GM18505 (cell line): ENCODE measurements around the gene IFIH1.

Experiments used
- ATAC-seq: cut with Tn5 transposase; IDR thresholded peaks from one replicate; pipeline ENCODE4 v1.9.1; 2021; ENCODE audit not compliant: unreplicated experiment
- POLR2A ChIP-seq: IDR thresholded peaks from 4 replicates; pipeline ENCODE4 v1.6.1; 2011; ENCODE audit warnings: borderline replicate concordance; ENCODE audit not compliant: insufficient read depth, insufficient read length; ENCODE audit errors: extremely low read depth

Gene IFIH1

DNA sequence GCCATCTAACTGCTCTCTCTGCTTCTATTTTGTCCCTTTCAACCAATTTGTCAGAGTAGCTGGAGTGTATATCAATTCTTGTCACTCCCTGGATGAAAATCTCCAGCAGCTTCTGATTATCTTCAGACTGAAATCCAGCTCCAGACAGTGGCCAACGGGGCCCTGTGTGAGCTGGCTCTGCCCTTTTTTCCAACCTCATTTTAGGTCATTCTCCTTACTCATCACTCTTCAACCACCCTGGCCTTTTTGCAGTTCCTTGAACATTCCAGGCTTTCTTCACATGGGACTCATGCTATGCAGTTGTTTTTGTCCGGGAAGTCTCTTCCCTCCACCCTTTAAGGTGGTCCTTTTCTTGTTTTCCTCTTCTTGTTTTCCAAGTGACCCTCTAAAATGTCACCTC is 59.8 kb downstream of the IFIH1 start:
- no peak for ATAC-seq
- no peak for TF ChIP-seq POLR2A

DNA sequence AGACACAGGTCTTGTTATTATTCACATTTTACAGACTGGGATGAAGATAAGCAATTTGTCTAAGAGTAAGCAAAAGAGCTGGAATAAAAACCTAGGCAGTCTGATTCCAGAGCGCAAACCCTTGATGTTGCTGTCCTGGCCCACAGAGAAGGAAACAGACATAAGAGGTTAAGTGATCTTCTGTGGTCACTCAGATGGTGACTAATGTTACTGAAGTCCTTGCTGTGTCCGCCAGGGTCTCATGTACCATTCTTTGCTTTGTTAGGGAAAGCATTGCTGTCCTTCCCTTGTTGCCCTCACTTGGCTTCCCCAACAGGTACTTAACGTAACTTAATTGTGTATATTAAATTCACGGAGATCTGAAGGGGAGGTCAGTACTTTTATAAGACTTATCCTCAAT is 60.3 kb downstream of the IFIH1 start:
- TF ChIP-seq POLR2A: no peak
- ATAC-seq: no peak

DNA sequence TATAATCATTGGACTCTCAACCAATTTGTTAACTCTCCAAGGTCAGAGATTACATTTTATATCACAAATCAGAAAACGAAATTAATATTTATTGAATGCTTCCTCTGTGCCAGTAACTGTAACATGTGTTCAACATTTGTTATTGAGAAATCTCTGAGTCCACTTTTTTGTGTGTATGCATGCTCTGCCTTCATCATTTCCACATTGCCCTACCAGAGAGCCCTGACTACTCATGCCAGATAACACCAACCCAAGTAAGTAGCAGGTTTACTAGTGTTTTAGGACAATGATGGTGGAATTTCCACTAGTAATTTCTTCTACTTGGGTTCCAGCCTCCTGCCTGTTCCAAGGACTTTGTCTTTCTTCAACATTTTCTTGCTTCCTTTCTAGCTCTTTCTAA is 61.1 kb downstream of the IFIH1 start:
- TF ChIP-seq POLR2A: no peak
- ATAC-seq: no peak

DNA sequence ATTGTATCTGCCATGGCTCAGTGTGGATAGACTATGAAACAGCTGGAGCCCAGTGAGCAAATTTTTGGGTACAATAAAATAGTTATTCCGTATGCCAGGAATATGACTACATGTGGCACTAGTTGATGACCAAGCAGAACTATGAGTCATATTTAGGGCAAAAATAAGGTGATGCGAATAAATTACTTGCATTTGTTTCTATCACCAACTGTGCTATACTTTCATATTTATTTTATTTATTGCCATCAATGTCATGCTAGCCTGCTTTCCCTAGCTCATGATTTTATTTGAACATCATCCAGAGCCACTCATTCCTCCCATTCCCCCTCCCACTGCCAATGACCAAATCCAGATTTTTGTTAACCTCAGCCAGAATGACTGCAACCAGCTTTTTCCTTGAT is 61.9 kb downstream of the IFIH1 start:
- TF ChIP-seq POLR2A: no peak
- no peak for ATAC-seq

DNA sequence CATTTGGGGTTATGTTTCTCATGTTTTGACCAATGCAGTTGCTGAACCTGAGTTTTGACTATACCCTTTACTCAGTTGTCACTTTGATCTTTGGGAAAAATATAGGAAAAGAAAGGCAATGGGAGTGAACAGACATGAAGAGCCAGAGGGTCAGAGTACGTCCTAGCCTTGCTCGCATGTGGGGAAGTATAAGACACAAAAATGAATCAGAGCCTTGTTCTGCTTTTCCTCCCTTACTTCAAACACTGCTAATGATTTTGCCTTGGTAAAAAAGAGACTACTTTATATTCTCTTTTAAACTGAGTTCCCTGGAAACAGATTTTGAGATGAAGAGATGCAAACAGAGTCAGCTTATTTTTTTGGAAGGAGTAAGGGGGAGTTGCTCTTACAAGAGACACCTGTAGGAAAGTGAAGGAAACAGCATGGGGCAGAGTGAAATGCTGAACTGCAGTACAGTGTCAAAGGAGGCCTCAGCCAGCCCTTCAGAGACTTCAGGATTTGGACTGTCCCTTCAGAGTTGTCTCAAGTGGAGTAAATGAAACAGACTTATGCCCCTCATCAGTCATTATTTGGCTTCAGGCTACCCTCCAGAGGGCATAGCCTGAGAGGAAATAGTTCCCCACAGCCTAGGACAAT is 64.1 kb downstream of the IFIH1 start:
- no peak for TF ChIP-seq POLR2A
- no peak for ATAC-seq

DNA sequence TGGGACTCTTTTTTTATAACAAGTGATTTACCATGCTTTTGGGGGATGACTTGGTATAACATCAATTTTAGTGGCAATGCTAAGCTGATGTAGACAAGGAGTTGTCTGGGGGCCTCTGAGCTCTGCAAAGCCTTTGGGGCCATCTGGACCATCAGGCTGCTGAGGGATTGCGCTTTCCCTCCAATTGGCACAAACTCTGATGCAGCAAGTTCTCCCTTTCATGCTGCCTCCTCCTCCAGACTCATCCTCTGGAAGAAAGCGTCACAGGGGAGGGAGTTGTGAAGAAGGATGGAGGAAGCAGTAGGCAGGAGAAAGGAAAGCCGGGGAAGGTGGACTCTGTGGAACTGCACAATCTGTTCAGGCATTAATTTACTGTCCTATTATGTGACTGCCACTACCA is 65.0 kb downstream of the IFIH1 start:
- no peak for ATAC-seq

DNA sequence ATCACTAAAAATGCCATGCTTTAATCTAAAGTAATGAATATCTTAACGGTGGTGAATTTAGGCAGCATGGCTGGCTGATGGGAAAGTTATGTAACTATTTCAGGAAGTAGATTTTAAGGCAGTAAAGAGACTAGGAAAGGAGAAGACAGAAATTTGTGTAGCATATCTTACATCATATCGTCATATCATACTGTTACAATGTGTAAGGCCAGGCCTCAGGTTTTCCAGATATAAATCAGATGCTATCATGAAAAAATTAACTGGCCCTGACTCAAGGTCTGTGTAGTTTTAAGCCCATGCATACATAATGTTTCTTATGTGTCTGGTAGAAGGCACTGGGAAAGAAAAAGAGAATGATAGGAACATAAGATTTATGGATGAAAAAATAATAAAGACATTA is 66.3 kb downstream of the IFIH1 start:
- ATAC-seq: no peak

More for the DNA sequence above, 65.0 kb downstream of the IFIH1 start:
- no peak for TF ChIP-seq POLR2A

DNA sequence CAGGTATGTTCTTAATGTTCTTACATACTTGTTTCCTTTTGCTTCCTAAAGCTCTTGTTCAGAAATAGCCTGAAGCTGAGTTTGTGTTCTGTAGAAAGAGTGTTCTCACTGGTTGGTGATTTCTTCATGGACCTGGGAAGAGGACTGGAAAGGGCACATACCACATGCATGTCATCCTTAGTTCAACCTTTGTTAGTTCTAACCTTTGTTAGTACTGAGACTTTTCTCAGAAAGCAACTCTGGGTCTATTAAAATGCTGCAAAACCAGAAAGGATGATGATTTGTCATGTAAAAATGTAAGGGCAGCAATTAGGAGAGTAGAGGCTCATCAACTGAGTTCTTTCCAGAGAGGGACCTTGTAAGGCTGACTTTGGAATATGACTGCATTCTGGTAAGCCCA is 72.7 kb downstream of the IFIH1 start:
- no peak for ATAC-seq
- no peak for TF ChIP-seq POLR2A

More for the DNA sequence above, 66.3 kb downstream of the IFIH1 start:
- TF ChIP-seq POLR2A: no peak

DNA sequence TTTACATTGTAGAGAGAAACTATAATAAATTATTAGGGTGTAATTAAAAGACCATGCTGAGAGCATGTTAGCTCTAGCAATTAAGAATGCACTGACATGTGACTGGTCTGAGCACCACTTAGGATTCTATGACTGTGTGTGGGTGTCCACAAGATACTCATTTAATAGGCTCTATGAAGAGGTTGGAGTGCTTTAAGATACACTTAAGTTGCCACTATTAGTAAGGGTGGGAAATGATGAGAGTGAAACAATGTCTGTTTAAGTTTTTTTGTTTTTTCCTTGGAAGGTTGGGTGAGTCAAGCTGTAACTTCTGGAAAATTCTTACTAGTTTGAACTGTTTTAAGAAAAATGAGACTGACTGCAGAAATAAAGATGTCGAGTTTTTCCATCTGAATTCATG is 73.4 kb downstream of the IFIH1 start:
- no peak for TF ChIP-seq POLR2A
- no peak for ATAC-seq

DNA sequence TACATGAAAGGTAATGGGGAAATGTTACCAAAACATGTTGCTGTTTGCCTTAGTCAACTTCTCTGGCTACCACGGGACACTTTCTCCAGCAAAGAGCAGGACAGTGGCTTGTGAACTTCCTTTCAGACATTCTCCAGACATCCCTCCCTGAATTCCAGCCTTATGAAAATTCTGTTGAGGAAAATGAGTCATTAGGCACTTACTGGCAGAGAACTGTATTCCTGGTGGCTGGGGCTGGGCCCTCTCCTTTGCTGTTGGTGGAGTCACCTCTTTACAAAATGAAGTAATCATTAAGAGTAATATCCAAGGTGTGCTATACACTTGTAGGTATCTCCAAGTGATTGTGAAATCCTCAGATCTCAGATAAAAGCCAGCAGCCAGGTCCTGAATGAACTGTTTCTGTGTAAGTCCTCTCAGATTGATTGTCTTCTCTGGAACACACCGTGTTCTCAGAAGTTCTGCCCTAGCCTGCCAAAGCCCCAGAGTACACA is 73.9 kb downstream of the IFIH1 start:
- ATAC-seq: no peak
- TF ChIP-seq POLR2A: no peak

DNA sequence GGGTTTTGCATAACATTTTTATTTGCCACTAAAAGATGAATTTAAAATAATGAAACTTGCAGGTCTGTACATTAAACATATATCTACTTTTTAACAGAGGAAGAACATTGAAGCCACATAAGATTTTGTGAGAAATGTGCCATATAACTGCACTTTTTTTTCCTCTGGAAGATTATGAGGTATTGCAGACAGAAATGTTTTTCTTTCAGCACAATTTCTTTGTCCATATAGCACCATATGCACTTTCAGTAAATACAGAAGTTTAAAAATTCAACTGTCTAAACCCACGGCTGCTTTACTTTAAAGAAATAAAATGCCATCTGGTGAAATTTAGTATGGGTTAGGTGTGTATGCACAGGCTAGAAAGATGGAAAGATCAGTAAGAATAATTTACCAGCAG is 74.8 kb downstream of the IFIH1 start:
- no peak for ATAC-seq

DNA sequence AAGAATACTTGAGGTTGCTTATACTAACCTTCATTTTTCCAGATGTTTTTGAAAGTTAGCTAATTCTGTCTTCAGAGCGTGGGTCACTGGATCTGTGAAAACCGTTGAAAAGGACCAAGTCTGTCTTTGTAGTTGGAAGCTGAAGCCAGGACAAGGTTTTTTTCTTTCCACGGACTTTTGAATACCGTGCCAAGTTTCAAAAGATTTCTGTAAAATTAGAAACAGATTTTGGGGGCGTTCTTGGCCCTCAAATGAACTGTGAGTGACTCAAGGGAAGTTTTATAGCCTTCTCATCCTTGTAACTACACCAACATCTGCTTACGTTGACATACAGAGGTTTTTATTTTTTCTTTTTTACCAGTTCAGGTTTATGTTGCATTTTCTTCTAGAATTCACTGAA is 75.2 kb downstream of the IFIH1 start, which contains the start of gene FAP:
FAP (minus strand) TSS at position 152 of the 400 bp plus-strand sequence; CDS start at position 34, 118 bp downstream.
- no peak for ATAC-seq
- no peak for TF ChIP-seq POLR2A

More for the DNA sequence above, 74.8 kb downstream of the IFIH1 start:
- TF ChIP-seq POLR2A: no peak

DNA sequence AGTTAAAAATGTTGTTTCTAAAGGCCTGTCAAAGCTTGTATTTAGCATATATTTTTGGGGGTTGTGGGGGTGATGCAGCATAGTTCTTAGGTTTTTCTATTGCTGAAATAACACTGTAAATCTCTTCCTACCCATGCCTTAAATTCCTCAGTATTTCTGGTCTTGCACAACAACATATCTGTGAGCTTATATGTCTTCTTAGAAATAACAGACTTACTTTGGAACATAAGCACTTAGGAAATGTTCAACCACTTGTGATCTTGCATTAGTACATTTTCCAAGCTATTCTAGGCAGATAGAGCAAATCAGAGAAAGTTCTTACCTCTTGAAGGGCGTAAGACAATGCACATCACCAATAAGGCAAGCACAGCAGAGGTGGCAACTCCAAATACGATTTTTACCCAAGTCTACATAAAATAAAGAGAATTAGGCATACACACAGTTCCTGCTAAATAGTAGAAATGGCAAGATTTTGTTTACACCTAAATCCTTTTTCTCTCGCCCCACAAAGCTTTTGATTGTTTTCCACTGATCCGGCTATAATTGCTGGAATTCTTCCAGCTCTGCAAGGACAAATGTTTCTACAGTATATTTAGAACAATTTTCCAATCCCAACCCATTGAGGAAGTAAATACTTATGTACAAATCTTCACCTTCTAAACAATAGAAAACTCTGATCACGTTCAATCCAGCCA is 75.8 kb downstream of the IFIH1 start:
- no peak for TF ChIP-seq POLR2A
- ATAC-seq: no peak

DNA sequence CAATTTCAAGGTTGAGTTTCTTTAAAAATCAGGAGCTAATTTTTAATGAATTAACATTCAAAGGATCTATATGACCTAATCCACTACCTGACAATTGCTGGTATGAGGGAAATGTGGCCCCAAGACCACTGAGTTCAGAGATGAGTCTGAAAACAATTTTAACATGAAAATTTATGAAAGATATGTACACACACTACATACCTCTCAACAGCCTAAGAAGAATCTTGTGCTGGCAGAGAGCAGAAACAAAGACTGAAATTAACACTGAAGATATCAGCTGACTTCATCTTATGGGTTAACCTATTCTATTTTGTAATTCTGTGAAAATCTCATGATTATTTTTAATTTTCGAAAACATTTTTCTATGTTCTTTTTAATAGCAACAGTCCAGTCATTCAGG is 76.9 kb downstream of the IFIH1 start:
- TF ChIP-seq POLR2A: no peak
- no peak for ATAC-seq
